K562 (cell line): Measurements from ENCODE around the gene SLC35E2B.
"Not testable (repeated sequence)": the region's sequence is repeated elsewhere in the genome, so short reads cannot be mapped to it uniquely, and the experiment has no call there.

ENCODE experiments used
- BRF2 ChIP-seq: IDR thresholded peaks from 3 replicates; pipeline ENCODE4 v1.6.1; 2011; ENCODE audit warnings: borderline replicate concordance, mild to moderate bottlenecking; ENCODE audit not compliant: insufficient read length, insufficient read depth
- E2F8 ChIP-seq: fragments of 450-650 bp; IDR thresholded peaks from 2 replicates; pipeline ENCODE4 v1.7.1; 2018; ENCODE audit warnings: mild to moderate bottlenecking, low read depth; ENCODE audit not compliant: partially characterized antibody
- JUND ChIP-seq, 2 experiments: IDR thresholded peaks; 2 replicates in 1 of 2; 3 replicates in 1 of 2; pipeline ENCODE4 v1.6.1; 2011; ENCODE audit warnings: borderline replicate concordance in 2 of 2, low read depth in 2 of 2, low read length in 2 of 2, improper control_type of control experiment in 1 of 2, missing biosample characterization in 1 of 2, missing genetic modification characterization in 1 of 2, missing genetic modification reagents in 1 of 2
- NFIX ChIP-seq: fragments of 250-450 bp; sonication (Bioruptor Pico); IDR thresholded peaks from 2 replicates; pipeline ENCODE4 v1.4.0; 2020; ENCODE audit warnings: low read depth, mild to moderate bottlenecking, moderate library complexity
- PML ChIP-seq: IDR thresholded peaks from 2 replicates; pipeline ENCODE4 v1.6.1; 2012; ENCODE audit warnings: low read length, inconsistent platforms
- POLR2AphosphoS5 ChIP-seq: IDR thresholded peaks from 2 replicates; pipeline ENCODE4 v1.6.1; 2011; ENCODE audit warnings: mild to moderate bottlenecking, low read depth, low read length, moderate library complexity; ENCODE audit not compliant: control insufficient read depth, insufficient read depth
- SMARCA5 ChIP-seq: fragments of 450-650 bp; IDR thresholded peaks from 2 replicates; pipeline ENCODE4 v1.6.1; 2016
- SNIP1 ChIP-seq: fragments of 450-650 bp; IDR thresholded peaks from 2 replicates; pipeline ENCODE4 v1.7.1; 2017; ENCODE audit warnings: low read depth, mild to moderate bottlenecking
- TCF3 ChIP-seq: sonication (generic); formaldehyde crosslinking; IDR thresholded peaks from 2 replicates; pipeline ENCODE4 v1.4.0; 2020; ENCODE audit warnings: mild to moderate bottlenecking, missing genetic modification reagents
- ZFP30 ChIP-seq: fragments of 250-450 bp; sonication (Bioruptor Pico); IDR thresholded peaks from 2 replicates; pipeline ENCODE4 v1.8.0; 2022; ENCODE audit warnings: moderate library complexity, mild to moderate bottlenecking, inconsistent platforms, borderline replicate concordance
- ZFX ChIP-seq: sonication (generic); formaldehyde crosslinking; IDR thresholded peaks from 2 replicates; pipeline ENCODE4 v1.8.0; 2022; ENCODE audit warnings: mild to moderate bottlenecking, missing genetic modification reagents, moderate library complexity
- ZNF263 ChIP-seq: sonication (generic); formaldehyde crosslinking; IDR thresholded peaks from 2 replicates; pipeline ENCODE4 v1.8.0; 2022; ENCODE audit warnings: mild to moderate bottlenecking, missing genetic modification reagents, borderline replicate concordance
- TF ChIP-seq, protein P1 (sequence below): fragments of 450-650 bp; IDR thresholded peaks from 2 replicates; pipeline ENCODE4 v1.6.1; 2018; ENCODE audit not compliant: partially characterized antibody
- TF ChIP-seq, protein P2 (sequence below): fragments of 250-450 bp; sonication (Bioruptor Pico); IDR thresholded peaks from 2 replicates; pipeline ENCODE4 v1.8.0; 2021; ENCODE audit warnings: moderate library complexity, mild to moderate bottlenecking, inconsistent platforms

- TF ChIP-seq PML; SNIP1; E2F8; SMARCA5; ZFP30 (CRISPR knock-in tag); ZFX (CRISPR knock-in tag); POLR2AphosphoS5; NFIX; ZNF263 (CRISPR knock-in tag); JUND (IDR thresholded peaks at IDR 0.05; ENCODE audit: borderline replicate concordance, low read depth, low read length); JUND (tag; IDR thresholded peaks at IDR 0.05; ENCODE audit: borderline replicate concordance, low read depth, low read length); TCF3; BRF2: not testable (repeated sequence)
- TF ChIP-seq, protein P1, sequence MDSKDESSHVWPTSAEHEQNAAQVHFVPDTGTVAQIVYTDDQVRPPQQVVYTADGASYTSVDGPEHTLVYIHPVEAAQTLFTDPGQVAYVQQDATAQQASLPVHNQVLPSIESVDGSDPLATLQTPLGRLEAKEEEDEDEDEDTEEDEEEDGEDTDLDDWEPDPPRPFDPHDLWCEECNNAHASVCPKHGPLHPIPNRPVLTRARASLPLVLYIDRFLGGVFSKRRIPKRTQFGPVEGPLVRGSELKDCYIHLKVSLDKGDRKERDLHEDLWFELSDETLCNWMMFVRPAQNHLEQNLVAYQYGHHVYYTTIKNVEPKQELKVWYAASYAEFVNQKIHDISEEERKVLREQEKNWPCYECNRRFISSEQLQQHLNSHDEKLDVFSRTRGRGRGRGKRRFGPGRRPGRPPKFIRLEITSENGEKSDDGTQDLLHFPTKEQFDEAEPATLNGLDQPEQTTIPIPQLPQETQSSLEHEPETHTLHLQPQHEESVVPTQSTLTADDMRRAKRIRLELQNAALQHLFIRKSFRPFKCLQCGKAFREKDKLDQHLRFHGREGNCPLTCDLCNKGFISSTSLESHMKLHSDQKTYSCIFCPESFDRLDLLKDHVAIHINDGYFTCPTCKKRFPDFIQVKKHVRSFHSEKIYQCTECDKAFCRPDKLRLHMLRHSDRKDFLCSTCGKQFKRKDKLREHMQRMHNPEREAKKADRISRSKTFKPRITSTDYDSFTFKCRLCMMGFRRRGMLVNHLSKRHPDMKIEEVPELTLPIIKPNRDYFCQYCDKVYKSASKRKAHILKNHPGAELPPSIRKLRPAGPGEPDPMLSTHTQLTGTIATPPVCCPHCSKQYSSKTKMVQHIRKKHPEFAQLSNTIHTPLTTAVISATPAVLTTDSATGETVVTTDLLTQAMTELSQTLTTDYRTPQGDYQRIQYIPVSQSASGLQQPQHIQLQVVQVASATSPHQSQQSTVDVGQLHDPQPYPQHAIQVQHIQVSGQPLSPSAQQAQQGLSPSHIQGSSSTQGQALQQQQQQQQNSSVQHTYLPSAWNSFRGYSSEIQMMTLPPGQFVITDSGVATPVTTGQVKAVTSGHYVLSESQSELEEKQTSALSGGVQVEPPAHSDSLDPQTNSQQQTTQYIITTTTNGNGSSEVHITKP: not testable (repeated sequence)
- TF ChIP-seq, protein P2, sequence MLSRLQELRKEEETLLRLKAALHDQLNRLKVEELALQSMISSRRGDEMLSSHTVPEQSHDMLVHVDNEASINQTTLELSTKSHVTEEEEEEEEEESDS (CRISPR knock-in tag): not testable (repeated sequence)
Measured at GRCh38 chr1:1639368-1639767, 53.2 kb downstream of the SLC35E2B start.
